GM18909 (cell line): ENCODE results near the gene VAX1.

Experiments
- ATAC-seq: cut with Tn5 transposase; IDR thresholded peaks from one replicate; pipeline ENCODE4 v1.9.1; 2021; ENCODE audit warnings: mild to moderate bottlenecking; ENCODE audit not compliant: unreplicated experiment, poor library complexity

Gene VAX1

GRCh38 chr10:117164592-117165537, 26.8 kb upstream of the VAX1 start:
- no peak for ATAC-seq

GRCh38 chr10:117163954-117164548, 26.0 kb upstream of the VAX1 start:
- no peak for ATAC-seq

- no peak for ATAC-seq
These were observed 25.2 kb upstream of the VAX1 start for GRCh38 chr10:117163061-117163953.

- ATAC-seq = no peak
These were observed 24.3 kb upstream of the VAX1 start for GRCh38 chr10:117162093-117163060.

- no peak for ATAC-seq
These were observed 23.4 kb upstream of the VAX1 start for GRCh38 chr10:117161386-117162033.

- no peak for ATAC-seq
These were observed 22.5 kb upstream of the VAX1 start for GRCh38 chr10:117160567-117160966.

- no peak for ATAC-seq
These were observed 21.3 kb upstream of the VAX1 start for GRCh38 chr10:117159390-117159789.

GRCh38 chr10:117158297-117158696, 20.2 kb upstream of the VAX1 start:
- ATAC-seq = no peak

- no peak for ATAC-seq
These were observed 14.6 kb upstream of the VAX1 start for GRCh38 chr10:117152668-117153067.

- no peak for ATAC-seq
These were observed 10.2 kb upstream of the VAX1 start for GRCh38 chr10:117148284-117148683.

GRCh38 chr10:117145019-117145418, 6.9 kb upstream of the VAX1 start:
- no peak for ATAC-seq

GRCh38 chr10:117143103-117143823, 5.2 kb upstream of the VAX1 start:
- no peak for ATAC-seq

GRCh38 chr10:117140525-117140902, 2.4 kb upstream of the VAX1 start:
- no peak for ATAC-seq

- no peak for ATAC-seq
These were observed 1.8 kb upstream of the VAX1 start for GRCh38 chr10:117139581-117140524.

- ATAC-seq = no peak
These were observed 939 bp upstream of the VAX1 start for GRCh38 chr10:117138838-117139580.

- ATAC-seq = no peak
These were observed 799 bp downstream of the VAX1 start for GRCh38 chr10:117137031-117137910.
